Transverse colon (tissue), 4 donors: ENCODE measurements around the gene ANKRD11.

ENCODE experiments used
- EP300 ChIP-seq: sonication (generic); formaldehyde crosslinking; IDR thresholded peaks from one replicate; pipeline ENCODE4 v1.6.1; 2017; ENCODE audit warnings: antibody characterized with exemption, low read depth
- POLR2A ChIP-seq: fragments of 450-650 bp; IDR thresholded peaks from one replicate; pipeline ENCODE4 v1.6.1; 2016; ENCODE audit warnings: antibody characterized with exemption, mild to moderate bottlenecking, moderate library complexity
- POLR2AphosphoS5 ChIP-seq, 3 donors: sonication (generic); formaldehyde crosslinking; IDR thresholded peaks; one replicate each; pipeline ENCODE4 v1.6.1; 2016; ENCODE audit warnings: antibody characterized with exemption in 3 of 3
- TF ChIP-seq, protein P1 (sequence below), 5 experiments: fragments of 200-600 bp in 3 of 5; fragments of 450-650 bp in 2 of 5; sonication (generic) in 3 of 5; IDR thresholded peaks; 1 replicate in 2 of 5; 2 replicates in 3 of 5; pipeline ENCODE4 v1.5.1; 2016 to 2017; ENCODE audit warnings: antibody characterized with exemption in 5 of 5, inconsistent platforms in 3 of 5, mild to moderate bottlenecking in 2 of 5, moderate library complexity in 1 of 5

DNA sequence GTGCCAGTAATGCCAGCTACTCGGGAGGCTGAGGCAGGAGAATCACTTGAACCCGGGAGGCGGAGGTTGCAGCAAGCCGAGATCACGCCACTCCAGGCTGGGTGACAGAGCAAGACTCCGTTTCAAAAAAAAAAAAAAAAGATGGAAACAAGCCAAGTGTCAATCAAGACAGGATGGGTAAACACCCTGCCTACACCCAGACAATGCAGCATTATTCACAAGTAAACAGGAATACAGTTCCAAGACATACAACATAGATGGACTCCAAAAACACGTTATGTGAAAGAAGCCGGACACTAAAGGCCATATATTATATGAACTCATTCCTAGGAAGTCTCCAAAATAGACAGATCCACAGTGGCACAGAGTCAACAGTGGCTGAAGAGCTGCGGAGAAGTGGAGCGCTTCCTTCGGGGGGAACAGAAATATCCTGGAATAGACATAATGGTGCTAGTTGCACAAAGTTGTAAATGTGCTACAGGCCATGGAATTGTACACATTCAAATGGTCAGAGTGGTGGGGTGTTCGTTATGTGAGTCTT lies 33.9 kb downstream of the ANKRD11 start:
- TF ChIP-seq, protein P1, sequence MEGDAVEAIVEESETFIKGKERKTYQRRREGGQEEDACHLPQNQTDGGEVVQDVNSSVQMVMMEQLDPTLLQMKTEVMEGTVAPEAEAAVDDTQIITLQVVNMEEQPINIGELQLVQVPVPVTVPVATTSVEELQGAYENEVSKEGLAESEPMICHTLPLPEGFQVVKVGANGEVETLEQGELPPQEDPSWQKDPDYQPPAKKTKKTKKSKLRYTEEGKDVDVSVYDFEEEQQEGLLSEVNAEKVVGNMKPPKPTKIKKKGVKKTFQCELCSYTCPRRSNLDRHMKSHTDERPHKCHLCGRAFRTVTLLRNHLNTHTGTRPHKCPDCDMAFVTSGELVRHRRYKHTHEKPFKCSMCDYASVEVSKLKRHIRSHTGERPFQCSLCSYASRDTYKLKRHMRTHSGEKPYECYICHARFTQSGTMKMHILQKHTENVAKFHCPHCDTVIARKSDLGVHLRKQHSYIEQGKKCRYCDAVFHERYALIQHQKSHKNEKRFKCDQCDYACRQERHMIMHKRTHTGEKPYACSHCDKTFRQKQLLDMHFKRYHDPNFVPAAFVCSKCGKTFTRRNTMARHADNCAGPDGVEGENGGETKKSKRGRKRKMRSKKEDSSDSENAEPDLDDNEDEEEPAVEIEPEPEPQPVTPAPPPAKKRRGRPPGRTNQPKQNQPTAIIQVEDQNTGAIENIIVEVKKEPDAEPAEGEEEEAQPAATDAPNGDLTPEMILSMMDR (IDR thresholded peaks at IDR 0.05): no peak
- TF ChIP-seq POLR2A (no peak), EP300 (no peak), POLR2AphosphoS5 (IDR thresholded peaks at IDR 0.05) (no peak)
